Transverse colon (tissue), 4 donors: ENCODE data around the gene EMD. TPM values are rescaled to one million over a fixed set of nuclear protein-coding genes. Genes with fewer than 3 reads are reported as not detected.
A peak's percentile ranks its signal among the peaks of the same experiment; 100 is the strongest.

ENCODE experiments used
- DNase-seq: peaks from one replicate; pipeline ENCODE4 v3.0.0-alpha.2; 2019
- H3K27ac ChIP-seq, 4 donors: fragments of 200-600 bp; sonication (generic); 2 replicates each; pipeline ENCODE4 v1.5.1; 2016 to 2018; ENCODE audit warnings: inconsistent platforms in 4 of 4
- H3K27me3 ChIP-seq: fragments of 200-600 bp; sonication (generic); 2 replicates; pipeline ENCODE4 v1.5.1; 2017; ENCODE audit warnings: inconsistent platforms
- H3K36me3 ChIP-seq, 4 donors: fragments of 200-600 bp; sonication (generic); 2 replicates each; pipeline ENCODE4 v1.5.1; 2017 to 2019; ENCODE audit warnings: inconsistent platforms in 4 of 4
- H3K4me1 ChIP-seq, 4 donors: fragments of 200-600 bp; sonication (generic); 2 replicates each; pipeline ENCODE4 v1.5.1; 2017 to 2020; ENCODE audit warnings: inconsistent platforms in 4 of 4
- H3K4me3 ChIP-seq, 4 donors: fragments of 200-600 bp; sonication (generic); 1 replicate in 1 of 4; 2 replicates in 3 of 4; pipeline versions ENCODE4 v1.5.1 to v1.6.1; 2017 to 2019; ENCODE audit warnings: inconsistent platforms in 4 of 4
- H3K9me3 ChIP-seq, 2 donors: fragments of 200-600 bp; sonication (generic); 2 replicates each; pipeline ENCODE4 v1.5.1; 2017 to 2019; ENCODE audit warnings: inconsistent platforms in 2 of 2
- CTCF ChIP-seq, 5 experiments: fragments of 200-600 bp in 3 of 5; fragments of 450-650 bp in 2 of 5; sonication (generic) in 3 of 5; IDR thresholded peaks; 1 replicate in 2 of 5; 2 replicates in 3 of 5; pipeline ENCODE4 v1.5.1; 2016 to 2017; ENCODE audit warnings: antibody characterized with exemption in 5 of 5, inconsistent platforms in 3 of 5, mild to moderate bottlenecking in 2 of 5, moderate library complexity in 1 of 5
- EP300 ChIP-seq: sonication (generic); formaldehyde crosslinking; IDR thresholded peaks from one replicate; pipeline ENCODE4 v1.6.1; 2017; ENCODE audit warnings: antibody characterized with exemption, low read depth
- POLR2A ChIP-seq: fragments of 450-650 bp; IDR thresholded peaks from one replicate; pipeline ENCODE4 v1.6.1; 2016; ENCODE audit warnings: antibody characterized with exemption, mild to moderate bottlenecking, moderate library complexity
- POLR2AphosphoS5 ChIP-seq, 3 donors: sonication (generic); formaldehyde crosslinking; IDR thresholded peaks; one replicate each; pipeline ENCODE4 v1.6.1; 2016; ENCODE audit warnings: antibody characterized with exemption in 3 of 3
- WGBS, 2 donors: methylation state at CpG; one replicate each; pipeline ENCODE4 v1.1.5; 2018; ENCODE audit warnings: low coverage in 1 of 2; 5-methylcytosine and 5-hydroxymethylcytosine counted together
- in situ Hi-C, 4 donors: fragments of 200-750 bp; cut with MboI; loops; one replicate each; pipeline versions ENCODE4 v1.15.0 to v1.15.1; 2017; ENCODE audit warnings: low sequenced_read_pairs in 3 of 4, low pct_ligation_motif_present in 1 of 4, low pct_unique_long_range_greater_than_20kb in 1 of 4
- intact Hi-C: fragments of 100-400 bp; cut with DNase I; formaldehyde crosslinking; loops from one replicate; pipeline ENCODE4 v1.15.1; 2023; ENCODE audit warnings: low total_unique reads
- total RNA-seq, 4 donors: library from RNA; depleted of rRNA; stranded (reverse); fragments of >200 nt; gene quantifications; one replicate each; pipeline ENCODE4 v1.1.0, GENCODE V29; 2016

Gene EMD
- total RNA-seq, 4 donors from 2014 or later: 27.3 to 89.8 (median 55.5) TPM

GRCh38 chrX:154351183-154352011 lies 27.7 kb upstream of the EMD start:
- no peak overlapping the region for H3K4me3 ChIP-seq
- DNase-seq: peak; percentile 71
- peak overlapping the region; percentile 40 to 99 (median 64) for H3K27ac ChIP-seq
- peaks cover 0 to 5% (median 0%) of the 10 kb centered on the region in 4 donors for H3K36me3 ChIP-seq
- H3K4me1 ChIP-seq: peaks cover 0 to 11% (median 5%) of the 10 kb centered on the region in 4 donors
- TF ChIP-seq CTCF (IDR thresholded peaks at IDR 0.05): no peak
- TF ChIP-seq EP300: no peak
- TF ChIP-seq POLR2AphosphoS5 (IDR thresholded peaks at IDR 0.05): no peak
- no peak for TF ChIP-seq POLR2A
- intact Hi-C loops (loop anchor here (5.0 kb wide), 1 partner anchor 46 kb away; the partner anchor contains the start of gene RPL10), in situ Hi-C loops (no loop called here)
- H3K27me3 ChIP-seq: no peaks in the 10 kb centered on the region
- WGBS, 2 donors: 67% methylated on average over 27 of the region's 30 CpGs; no CpG with 5 or more reads in 1 of the 2 donors
- H3K9me3 ChIP-seq: no peaks in the 10 kb centered on the region

GRCh38 chrX:154352012-154352401 lies 27.1 kb upstream of the EMD start:
- no peak overlapping the region for H3K4me3 ChIP-seq
- WGBS, 2 donors: 89% methylated on average over 5 of the region's 14 CpGs; no CpG with 5 or more reads in 1 of the 2 donors
- no peaks in the 10 kb centered on the region for H3K9me3 ChIP-seq
- H3K4me1 ChIP-seq: peaks cover 0 to 11% (median 5%) of the 10 kb centered on the region in 4 donors
- H3K27ac ChIP-seq: peak overlapping the region; percentile 40 to 99 (median 64)
- TF ChIP-seq CTCF (IDR thresholded peaks at IDR 0.05) (no peak), POLR2AphosphoS5 (IDR thresholded peaks at IDR 0.05) (no peak), POLR2A (no peak), EP300 (no peak)
- intact Hi-C loops: loop anchor here (5.0 kb wide), 1 partner anchor 45 kb away; the partner anchor contains the start of gene RPL10
- no peaks in the 10 kb centered on the region for H3K27me3 ChIP-seq
- peaks cover 0 to 5% (median 0%) of the 10 kb centered on the region in 4 donors for H3K36me3 ChIP-seq
- peak; percentile 7 for DNase-seq
- in situ Hi-C loops: no loop called here

- Histone ChIP-seq H3K9me3 (no peaks in the 10 kb centered on the region), H3K27ac (peak overlapping the region in 3 of 4 donors; percentile 58 to 99 (median 70)), H3K36me3 (peaks cover 0 to 5% (median 0%) of the 10 kb centered on the region in 4 donors), H3K27me3 (no peaks in the 10 kb centered on the region), H3K4me3 (no peak overlapping the region), H3K4me1 (peaks cover 0 to 11% (median 5%) of the 10 kb centered on the region in 4 donors)
- 88% methylated on average over 13 of the region's 13 CpGs; no CpG with 5 or more reads in 1 of the 2 donors for WGBS, 2 donors
- in situ Hi-C loops (no loop called here), intact Hi-C loops (loop anchor here (5.0 kb wide), 1 partner anchor 45 kb away; the partner anchor contains the start of gene RPL10)
- no peak for DNase-seq
- TF ChIP-seq POLR2AphosphoS5 (IDR thresholded peaks at IDR 0.05) (no peak), EP300 (no peak), CTCF (IDR thresholded peaks at IDR 0.05) (no peak), POLR2A (no peak)
These were observed 26.6 kb upstream of the EMD start for GRCh38 chrX:154352466-154352865.

- intact Hi-C loops (loop anchor here (5.0 kb wide), 1 partner anchor 44 kb away; the partner anchor contains the start of gene RPL10), in situ Hi-C loops (no loop called here)
- no peak for DNase-seq
These were observed 25.8 kb upstream of the EMD start for GRCh38 chrX:154353172-154353843.

More at GRCh38 chrX:154353172-154353843, 25.8 kb upstream of the EMD start:
- Histone ChIP-seq H3K4me1 (peaks cover 0 to 11% (median 5%) of the 10 kb centered on the region in 4 donors), H3K4me3 (no peak overlapping the region), H3K9me3 (no peaks in the 10 kb centered on the region), H3K27me3 (no peaks in the 10 kb centered on the region), H3K27ac (peak overlapping the region in 3 of 4 donors; percentile 58 to 99 (median 70)), H3K36me3 (peaks cover 0 to 5% (median 0%) of the 10 kb centered on the region in 4 donors)
- TF ChIP-seq POLR2A (no peak), CTCF (IDR thresholded peaks at IDR 0.05) (no peak), POLR2AphosphoS5 (IDR thresholded peaks at IDR 0.05) (no peak), EP300 (no peak)
- 80% methylated on average over 18 of the region's 24 CpGs; no CpG with 5 or more reads in 1 of the 2 donors for WGBS, 2 donors
